Liver (tissue), 9 donors: Measurements from ENCODE around the gene FEZ2. TPM values are rescaled to one million over a fixed set of nuclear protein-coding genes. Genes with fewer than 3 reads are reported as not detected.
"Not testable (repeated sequence)": the region's sequence is repeated elsewhere in the genome, so short reads cannot be mapped to it uniquely, and the experiment has no call there.

Experiments
- DNase-seq: peaks from one replicate; pipeline ENCODE4 v3.0.0-alpha.2; 2017; ENCODE audit warnings: low spot score
- H3K27ac ChIP-seq, 2 donors: one replicate each; pipeline ENCODE4 v1.7.0; 2013; ENCODE audit warnings: inconsistent platforms in 2 of 2, low read length in 2 of 2, control low read depth in 1 of 2, low read depth in 1 of 2, mild to moderate bottlenecking in 1 of 2
- H3K27me3 ChIP-seq, 4 donors: one replicate each; pipeline versions ENCODE4 v1.6.1 to v1.7.0; 2013; ENCODE audit warnings: low read length in 3 of 4, inconsistent platforms in 1 of 4, mild to moderate bottlenecking in 1 of 4, moderate library complexity in 1 of 4; ENCODE audit not compliant: control insufficient read depth in 4 of 4, insufficient read depth in 4 of 4
- H3K36me3 ChIP-seq, 4 donors: one replicate each; pipeline versions ENCODE4 v1.6.1 to v1.7.0; 2013; ENCODE audit warnings: low read length in 3 of 4, mild to moderate bottlenecking in 3 of 4, low read depth in 1 of 4, moderate library complexity in 1 of 4; ENCODE audit not compliant: control insufficient read depth in 4 of 4, insufficient read depth in 3 of 4
- H3K4me1 ChIP-seq, 4 donors: one replicate each; pipeline versions ENCODE4 v1.6.1 to v1.7.0; 2013; ENCODE audit warnings: low read length in 3 of 4, mild to moderate bottlenecking in 3 of 4, moderate library complexity in 1 of 4; ENCODE audit not compliant: control insufficient read depth in 4 of 4, insufficient read depth in 4 of 4
- H3K4me3 ChIP-seq, 3 donors: one replicate each; pipeline versions ENCODE4 v1.6.1 to v1.7.0; 2013; ENCODE audit warnings: low read length in 3 of 3, control low read depth in 1 of 3, low read depth in 1 of 3, mild to moderate bottlenecking in 1 of 3
- H3K9ac ChIP-seq, 2 donors: one replicate each; pipeline ENCODE4 v1.7.0; 2013; ENCODE audit warnings: low read length in 2 of 2, mild to moderate bottlenecking in 2 of 2, moderate library complexity in 2 of 2, control low read depth in 1 of 2, low read depth in 1 of 2
- H3K9me3 ChIP-seq, 4 donors: one replicate each; pipeline versions ENCODE4 v1.6.1 to v1.7.0; 2013; ENCODE audit warnings: low read length in 3 of 4; ENCODE audit not compliant: control insufficient read depth in 4 of 4
- EGR1 ChIP-seq, 2 donors: IDR thresholded peaks; 2 replicates each; pipeline ENCODE4 v1.6.1; 2016 to 2018; ENCODE audit warnings: antibody characterized with exemption in 2 of 2, low read depth in 2 of 2
- FOXA1 ChIP-seq: IDR thresholded peaks from 2 replicates; pipeline ENCODE4 v1.6.1; 2016; ENCODE audit warnings: antibody characterized with exemption
- FOXA2 ChIP-seq: IDR thresholded peaks from 2 replicates; pipeline ENCODE4 v1.6.1; 2016; ENCODE audit warnings: antibody characterized with exemption
- GABPA ChIP-seq, 2 donors: IDR thresholded peaks in 1 of 2; conservative IDR thresholded peaks in 1 of 2; 2 replicates each; pipeline ENCODE4 v1.6.1; 2016; ENCODE audit warnings: antibody characterized with exemption in 2 of 2, mild to moderate bottlenecking in 1 of 2, moderate library complexity in 1 of 2
- HNF4A ChIP-seq, 2 donors: conservative IDR thresholded peaks; 2 replicates each; pipeline ENCODE4 v1.6.1; 2016; ENCODE audit warnings: antibody characterized with exemption in 2 of 2, mild to moderate bottlenecking in 2 of 2
- HNF4G ChIP-seq: IDR thresholded peaks from 2 replicates; pipeline ENCODE4 v1.6.1; 2016; ENCODE audit warnings: antibody characterized with exemption
- JUND ChIP-seq, 2 donors: IDR thresholded peaks; 2 replicates each; pipeline ENCODE4 v1.6.1; 2016; ENCODE audit warnings: antibody characterized with exemption in 2 of 2
- NR2F2 ChIP-seq: IDR thresholded peaks from 2 replicates; pipeline ENCODE4 v1.6.1; 2016; ENCODE audit warnings: antibody characterized with exemption
- RAD21 ChIP-seq, 2 donors: IDR thresholded peaks; 2 replicates each; pipeline ENCODE4 v1.6.1; 2016; ENCODE audit warnings: antibody characterized with exemption in 2 of 2, mild to moderate bottlenecking in 2 of 2
- RXRA ChIP-seq, 2 donors: IDR thresholded peaks; 2 replicates each; pipeline ENCODE4 v1.6.1; 2017 to 2018; ENCODE audit warnings: antibody characterized with exemption in 2 of 2, mild to moderate bottlenecking in 1 of 2
- SP1 ChIP-seq: IDR thresholded peaks from 2 replicates; pipeline ENCODE4 v1.6.1; 2018; ENCODE audit warnings: antibody characterized with exemption, mild to moderate bottlenecking
- TAF1 ChIP-seq: conservative IDR thresholded peaks from 2 replicates; pipeline ENCODE4 v1.6.1; 2016; ENCODE audit warnings: antibody characterized with exemption, mild to moderate bottlenecking
- YY1 ChIP-seq: IDR thresholded peaks from 2 replicates; pipeline ENCODE4 v1.6.1; 2016; ENCODE audit warnings: antibody characterized with exemption, mild to moderate bottlenecking
- WGBS: extraction: QIAGEN DNeasy Blood & Tissue Kit; methylation state at CpG from one replicate; pipeline ENCODE4 v1.1.7; 2013; 5-methylcytosine and 5-hydroxymethylcytosine counted together
- polyA plus RNA-seq, 2 donors: library from polyadenylated mRNA; stranded (reverse) in 1 of 2; unstranded in 1 of 2; fragments of 200-250 nt in 1 of 2; fragments of >200 nt in 1 of 2; fragmentation: Nextera tagmentation in 1 of 2; extraction: Ambion mirVana in 1 of 2; gene quantifications; one replicate each; pipeline versions ENCODE4 v1.2.1 to v1.2.3, GENCODE V29; 2013 to 2015
- total RNA-seq, 2 donors: library from RNA; depleted of rRNA; stranded (reverse); fragments of >200 nt; gene quantifications; one replicate each; pipeline ENCODE4 v1.2.3, GENCODE V29; 2014
- TF ChIP-seq, protein P1 (sequence below): IDR thresholded peaks from 2 replicates; pipeline ENCODE4 v1.6.1; 2016; ENCODE audit warnings: antibody characterized with exemption
- TF ChIP-seq, protein P2 (sequence below): fragments of 150-350 bp; IDR thresholded peaks from 2 replicates; pipeline ENCODE4 v1.5.1; 2017; ENCODE audit warnings: improper control_type of control experiment, low read depth, low read length; ENCODE audit not compliant: missing input control
- TF ChIP-seq, protein P3 (sequence below): IDR thresholded peaks from 2 replicates; pipeline ENCODE4 v1.6.1; 2016; ENCODE audit warnings: antibody characterized with exemption
- TF ChIP-seq, protein P4 (sequence below): IDR thresholded peaks from 2 replicates; pipeline ENCODE4 v1.6.1; 2016; ENCODE audit warnings: antibody characterized with exemption, mild to moderate bottlenecking
- TF ChIP-seq, protein P5 (sequence below): IDR thresholded peaks from 2 replicates; pipeline ENCODE4 v1.6.1; 2016; ENCODE audit warnings: antibody characterized with exemption
- donor health status: healthy.
- donor health status: healthy.
- donor health status: healthy.
- donor health status: healthy.
- donor health status: healthy.

The FEZ2 gene
- total and polyA plus RNA-seq, 4 donors = 11.9 to 16.1 (median 14.1) TPM

DNA sequence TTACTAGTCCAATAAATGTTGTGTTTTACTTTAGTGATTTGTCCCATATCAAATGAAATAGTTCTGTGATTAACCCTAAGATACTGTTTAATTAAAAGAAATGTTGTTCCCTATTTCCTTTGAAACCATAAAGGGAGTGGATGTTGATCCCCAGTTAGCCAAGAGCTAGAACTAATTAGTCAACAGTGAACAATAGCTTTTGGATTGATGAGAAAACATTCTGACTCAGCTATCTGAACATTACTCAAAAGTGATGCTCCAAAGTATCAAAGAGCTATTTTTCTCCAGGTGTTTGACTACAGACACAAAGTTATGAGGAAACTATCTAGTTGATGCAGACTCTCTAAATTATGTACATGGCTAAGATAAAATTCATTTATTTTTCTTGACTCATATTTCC lies 7.3 kb upstream of the FEZ2 start:
- Histone ChIP-seq H3K27ac (no peak overlapping the region), H3K27me3 (peaks cover 0 to 3% (median 0%) of the 10 kb centered on the region in 4 donors), H3K9ac (no peak overlapping the region), H3K36me3 (no peaks in the 10 kb centered on the region), H3K4me3 (no peak overlapping the region), H3K4me1 (no peaks in the 10 kb centered on the region), H3K9me3 (no peaks in the 10 kb centered on the region)
- DNase-seq = no peak
- no peak for TF ChIP-seq GABPA (IDR thresholded peaks at IDR 0.05 in 1 of 2, conservative IDR thresholded peaks at IDR 0.05 in 1 of 2)
- TF ChIP-seq EGR1 (IDR thresholded peaks at IDR 0.05; ENCODE audit: low read depth in 2 of 2) = no peak
- TF ChIP-seq, protein P1, sequence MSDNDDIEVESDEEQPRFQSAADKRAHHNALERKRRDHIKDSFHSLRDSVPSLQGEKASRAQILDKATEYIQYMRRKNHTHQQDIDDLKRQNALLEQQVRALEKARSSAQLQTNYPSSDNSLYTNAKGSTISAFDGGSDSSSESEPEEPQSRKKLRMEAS = no peak
- TF ChIP-seq HNF4A (conservative IDR thresholded peaks at IDR 0.05) = no peak
- no peak for TF ChIP-seq RAD21 (IDR thresholded peaks at IDR 0.05)
- no peak for TF ChIP-seq HNF4G
- TF ChIP-seq YY1 = no peak
- no peak for TF ChIP-seq NR2F2
- TF ChIP-seq FOXA2 = no peak
- TF ChIP-seq SP1 = no peak
- TF ChIP-seq, protein P2, sequence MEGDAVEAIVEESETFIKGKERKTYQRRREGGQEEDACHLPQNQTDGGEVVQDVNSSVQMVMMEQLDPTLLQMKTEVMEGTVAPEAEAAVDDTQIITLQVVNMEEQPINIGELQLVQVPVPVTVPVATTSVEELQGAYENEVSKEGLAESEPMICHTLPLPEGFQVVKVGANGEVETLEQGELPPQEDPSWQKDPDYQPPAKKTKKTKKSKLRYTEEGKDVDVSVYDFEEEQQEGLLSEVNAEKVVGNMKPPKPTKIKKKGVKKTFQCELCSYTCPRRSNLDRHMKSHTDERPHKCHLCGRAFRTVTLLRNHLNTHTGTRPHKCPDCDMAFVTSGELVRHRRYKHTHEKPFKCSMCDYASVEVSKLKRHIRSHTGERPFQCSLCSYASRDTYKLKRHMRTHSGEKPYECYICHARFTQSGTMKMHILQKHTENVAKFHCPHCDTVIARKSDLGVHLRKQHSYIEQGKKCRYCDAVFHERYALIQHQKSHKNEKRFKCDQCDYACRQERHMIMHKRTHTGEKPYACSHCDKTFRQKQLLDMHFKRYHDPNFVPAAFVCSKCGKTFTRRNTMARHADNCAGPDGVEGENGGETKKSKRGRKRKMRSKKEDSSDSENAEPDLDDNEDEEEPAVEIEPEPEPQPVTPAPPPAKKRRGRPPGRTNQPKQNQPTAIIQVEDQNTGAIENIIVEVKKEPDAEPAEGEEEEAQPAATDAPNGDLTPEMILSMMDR = no peak
- TF ChIP-seq JUND (IDR thresholded peaks at IDR 0.05) = no peak
- TF ChIP-seq, protein P3, sequence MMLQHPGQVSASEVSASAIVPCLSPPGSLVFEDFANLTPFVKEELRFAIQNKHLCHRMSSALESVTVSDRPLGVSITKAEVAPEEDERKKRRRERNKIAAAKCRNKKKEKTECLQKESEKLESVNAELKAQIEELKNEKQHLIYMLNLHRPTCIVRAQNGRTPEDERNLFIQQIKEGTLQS = no peak
- TF ChIP-seq TAF1 = no peak
- TF ChIP-seq, protein P4, sequence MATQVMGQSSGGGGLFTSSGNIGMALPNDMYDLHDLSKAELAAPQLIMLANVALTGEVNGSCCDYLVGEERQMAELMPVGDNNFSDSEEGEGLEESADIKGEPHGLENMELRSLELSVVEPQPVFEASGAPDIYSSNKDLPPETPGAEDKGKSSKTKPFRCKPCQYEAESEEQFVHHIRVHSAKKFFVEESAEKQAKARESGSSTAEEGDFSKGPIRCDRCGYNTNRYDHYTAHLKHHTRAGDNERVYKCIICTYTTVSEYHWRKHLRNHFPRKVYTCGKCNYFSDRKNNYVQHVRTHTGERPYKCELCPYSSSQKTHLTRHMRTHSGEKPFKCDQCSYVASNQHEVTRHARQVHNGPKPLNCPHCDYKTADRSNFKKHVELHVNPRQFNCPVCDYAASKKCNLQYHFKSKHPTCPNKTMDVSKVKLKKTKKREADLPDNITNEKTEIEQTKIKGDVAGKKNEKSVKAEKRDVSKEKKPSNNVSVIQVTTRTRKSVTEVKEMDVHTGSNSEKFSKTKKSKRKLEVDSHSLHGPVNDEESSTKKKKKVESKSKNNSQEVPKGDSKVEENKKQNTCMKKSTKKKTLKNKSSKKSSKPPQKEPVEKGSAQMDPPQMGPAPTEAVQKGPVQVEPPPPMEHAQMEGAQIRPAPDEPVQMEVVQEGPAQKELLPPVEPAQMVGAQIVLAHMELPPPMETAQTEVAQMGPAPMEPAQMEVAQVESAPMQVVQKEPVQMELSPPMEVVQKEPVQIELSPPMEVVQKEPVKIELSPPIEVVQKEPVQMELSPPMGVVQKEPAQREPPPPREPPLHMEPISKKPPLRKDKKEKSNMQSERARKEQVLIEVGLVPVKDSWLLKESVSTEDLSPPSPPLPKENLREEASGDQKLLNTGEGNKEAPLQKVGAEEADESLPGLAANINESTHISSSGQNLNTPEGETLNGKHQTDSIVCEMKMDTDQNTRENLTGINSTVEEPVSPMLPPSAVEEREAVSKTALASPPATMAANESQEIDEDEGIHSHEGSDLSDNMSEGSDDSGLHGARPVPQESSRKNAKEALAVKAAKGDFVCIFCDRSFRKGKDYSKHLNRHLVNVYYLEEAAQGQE = no peak
- TF ChIP-seq RXRA (IDR thresholded peaks at IDR 0.05) = no peak
- TF ChIP-seq FOXA1 = no peak
- TF ChIP-seq, protein P5, sequence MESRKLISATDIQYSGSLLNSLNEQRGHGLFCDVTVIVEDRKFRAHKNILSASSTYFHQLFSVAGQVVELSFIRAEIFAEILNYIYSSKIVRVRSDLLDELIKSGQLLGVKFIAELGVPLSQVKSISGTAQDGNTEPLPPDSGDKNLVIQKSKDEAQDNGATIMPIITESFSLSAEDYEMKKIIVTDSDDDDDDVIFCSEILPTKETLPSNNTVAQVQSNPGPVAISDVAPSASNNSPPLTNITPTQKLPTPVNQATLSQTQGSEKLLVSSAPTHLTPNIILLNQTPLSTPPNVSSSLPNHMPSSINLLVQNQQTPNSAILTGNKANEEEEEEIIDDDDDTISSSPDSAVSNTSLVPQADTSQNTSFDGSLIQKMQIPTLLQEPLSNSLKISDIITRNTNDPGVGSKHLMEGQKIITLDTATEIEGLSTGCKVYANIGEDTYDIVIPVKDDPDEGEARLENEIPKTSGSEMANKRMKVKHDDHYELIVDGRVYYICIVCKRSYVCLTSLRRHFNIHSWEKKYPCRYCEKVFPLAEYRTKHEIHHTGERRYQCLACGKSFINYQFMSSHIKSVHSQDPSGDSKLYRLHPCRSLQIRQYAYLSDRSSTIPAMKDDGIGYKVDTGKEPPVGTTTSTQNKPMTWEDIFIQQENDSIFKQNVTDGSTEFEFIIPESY = no peak

DNA sequence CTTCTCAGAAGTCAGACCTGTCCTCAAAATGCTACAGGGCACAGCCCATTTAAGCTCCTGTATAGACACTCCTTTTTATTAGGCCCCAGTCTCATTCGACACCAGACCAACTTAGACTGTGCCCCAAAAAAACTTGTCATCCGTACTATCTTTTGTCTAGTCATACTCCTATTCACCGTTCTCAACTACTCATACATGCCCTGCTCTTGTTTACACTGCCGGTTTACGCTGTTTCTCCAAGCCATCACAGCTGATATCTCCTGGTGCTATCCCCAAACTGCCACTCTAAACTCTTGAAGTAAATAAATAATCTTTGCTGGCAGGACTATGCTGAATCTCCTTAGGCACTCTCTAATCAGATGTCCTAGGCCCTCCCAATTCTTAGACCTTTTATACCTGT lies 5.7 kb upstream of the FEZ2 start:
- not testable (repeated sequence) for H3K27ac ChIP-seq, H3K9ac ChIP-seq, H3K4me1 ChIP-seq, H3K4me3 ChIP-seq, H3K27me3 ChIP-seq, H3K36me3 ChIP-seq, H3K9me3 ChIP-seq, DNase-seq
- 93% methylated on average over 5 of the region's 5 CpGs for WGBS
